A549 (cell line): ENCODE results near the gene MCRIP1. TPM values are rescaled to one million over a fixed set of nuclear protein-coding genes. Genes with fewer than 3 reads are reported as not detected.

ENCODE experiments used
- ATAC-seq, 2 experiments: fragments of 200-7000 bp in 1 of 2; fragments of >200 bp in 1 of 2; cut with Nextera tagmentation in 1 of 2; cut with Tn5 transposase in 1 of 2; 3 replicates each; pipeline versions ENCODE4 v1.8.0 to v1.9.1; 2018 to 2020; ENCODE audit warnings: mild to moderate bottlenecking in 1 of 2, moderate library complexity in 1 of 2
- CTCF ChIA-PET: fragments of 300-600 bp; sonication (Branson Sonifier 250); formaldehyde crosslinking; extraction: SDS; loops from one replicate; lab custom pipeline; 2021; ENCODE audit warnings: antibody characterized with exemption, inconsistent platforms; lab: Yijun Ruan, JAX
- POLR2A ChIA-PET: fragments of 350-600 bp; formaldehyde crosslinking; extraction: SDS; loops from one replicate; lab custom pipeline; 2021; ENCODE audit warnings: antibody characterized with exemption, inconsistent platforms; lab: Yijun Ruan, JAX
- DNase-seq, 2 experiments: peaks; one replicate each; pipeline versions ENCODE4 v3.0.0 to v3.0.0-alpha.2; 2011 to 2016; ENCODE audit warnings: low read depth in 1 of 2, low spot score in 1 of 2
- FAIRE-seq: peaks from 2 replicates; lab custom pipeline; 2011; peaks lifted over from hg19 to GRCh38; lab: Jason Lieb, UNC
- H3K27ac ChIP-seq, 2 experiments: fragments of >200 bp; sonication (Bioruptor Twin); formaldehyde crosslinking; 3 replicates each; pipeline ENCODE4 v1.5.1; 2016 to 2017
- H3K4me1 ChIP-seq: fragments of >200 bp; sonication (Bioruptor Twin); formaldehyde crosslinking; 3 replicates; pipeline ENCODE4 v1.6.1; 2016
- H3K4me2 ChIP-seq: fragments of >200 bp; sonication (Bioruptor Twin); formaldehyde crosslinking; 3 replicates; pipeline ENCODE4 v1.6.1; 2016
- H3K4me3 ChIP-seq: fragments of >200 bp; sonication (Bioruptor Twin); formaldehyde crosslinking; 3 replicates; pipeline ENCODE4 v1.5.1; 2016
- H3K9me3 ChIP-seq: fragments of >200 bp; sonication (Bioruptor Twin); formaldehyde crosslinking; 3 replicates; pipeline ENCODE4 v1.6.1; 2016
- BHLHE40 ChIP-seq: IDR thresholded peaks from 2 replicates; pipeline ENCODE4 v1.6.1; 2012; ENCODE audit warnings: low read depth, low read length, inconsistent platforms
- CBX2 ChIP-seq: fragments of 200-600 bp; sonication (generic); IDR thresholded peaks from 2 replicates; pipeline ENCODE4 v1.6.1; 2016; ENCODE audit warnings: low read depth, mild to moderate bottlenecking, borderline replicate concordance
- CBX8 ChIP-seq: fragments of 200-600 bp; sonication (generic); IDR thresholded peaks from 2 replicates; pipeline ENCODE4 v1.6.1; 2016
- CEBPB ChIP-seq, 2 experiments: fragments of >200 bp in 1 of 2; sonication (Bioruptor Twin) in 1 of 2; formaldehyde crosslinking in 1 of 2; IDR thresholded peaks; 2 replicates each; pipeline ENCODE4 v1.6.1; 2012 to 2016
- EP300 ChIP-seq, 2 experiments: fragments of >200 bp; sonication (Bioruptor Twin); formaldehyde crosslinking; IDR thresholded peaks; 2 replicates in 1 of 2; 3 replicates in 1 of 2; pipeline ENCODE4 v1.6.1; 2016 to 2017
- FOSL2 ChIP-seq, 2 experiments: fragments of 450-650 bp in 1 of 2; fragments of >200 bp in 1 of 2; sonication (Bioruptor Twin) in 1 of 2; formaldehyde crosslinking; IDR thresholded peaks; 2 replicates each; pipeline versions ENCODE4 v1.5.0 to v1.6.1; 2016 to 2020; ENCODE audit warnings: mild to moderate bottlenecking in 1 of 2, moderate library complexity in 1 of 2
- FOXS1 ChIP-seq: fragments of 250-450 bp; sonication (Bioruptor Pico); IDR thresholded peaks from 2 replicates; pipeline ENCODE4 v1.5.0; 2020; ENCODE audit warnings: mild to moderate bottlenecking, moderate library complexity
- GATA3 ChIP-seq: IDR thresholded peaks from 2 replicates; pipeline ENCODE4 v1.6.1; 2012; ENCODE audit warnings: borderline replicate concordance
- JUNB ChIP-seq: fragments of >200 bp; sonication (Bioruptor Twin); formaldehyde crosslinking; IDR thresholded peaks from 2 replicates; pipeline ENCODE4 v1.6.1; 2016
- KDM5A ChIP-seq: fragments of 200-600 bp; sonication (generic); IDR thresholded peaks from 2 replicates; pipeline ENCODE4 v1.6.1; 2016; ENCODE audit warnings: antibody characterized with exemption, mild to moderate bottlenecking
- NFE2L2 ChIP-seq: fragments of 150-350 bp; conservative IDR thresholded peaks from 2 replicates; pipeline ENCODE4 v1.6.1; 2014; ENCODE audit warnings: low read length
- POLR2AphosphoS2 ChIP-seq: conservative IDR thresholded peaks from 2 replicates; pipeline ENCODE4 v1.6.1; 2012; ENCODE audit warnings: low read length, improper control_type of control experiment, inconsistent platforms
- SMC3 ChIP-seq: fragments of >200 bp; sonication (Bioruptor Twin); formaldehyde crosslinking; IDR thresholded peaks from 3 replicates; pipeline ENCODE4 v1.6.1; 2018; ENCODE audit warnings: inconsistent platforms
- WGBS: methylation state at CpG from one replicate; pipeline ENCODE4 v1.1.6; 2017; ENCODE audit errors: missing lambda C conversion rate; 5-methylcytosine and 5-hydroxymethylcytosine counted together
- polyA plus RNA-seq, 4 experiments: library from polyadenylated mRNA; depleted of rRNA in 3 of 4; stranded (reverse); fragments of >200 nt; fragmentation: RNase III in 1 of 4; extraction: RNeasy Plus Mini Kit Qiagen cat#74134 plus additional on column Dnase treatment in 1 of 4; gene quantifications; 2 replicates in 3 of 4; 3 replicates in 1 of 4; pipeline ENCODE4 v1.2.3, GENCODE V29; 2011 to 2017
- TF ChIP-seq, protein P1 (sequence below): fragments of 250-450 bp; sonication (Bioruptor Pico); IDR thresholded peaks from 2 replicates; pipeline ENCODE4 v1.5.0; 2021; ENCODE audit warnings: mild to moderate bottlenecking, moderate library complexity, borderline replicate concordance
- TF ChIP-seq, protein P2 (sequence below): IDR thresholded peaks from 2 replicates; pipeline ENCODE4 v1.6.1; 2012
- TF ChIP-seq, protein P3 (sequence below): fragments of >200 bp; sonication (Bioruptor Twin); formaldehyde crosslinking; IDR thresholded peaks from 3 replicates; pipeline ENCODE4 v1.5.1; 2016
- TF ChIP-seq, protein P4 (sequence below): fragments of >200 bp; sonication (Bioruptor Twin); formaldehyde crosslinking; IDR thresholded peaks from 2 replicates; pipeline ENCODE4 v1.6.1; 2016
- TF ChIP-seq, protein P5 (sequence below): fragments of 200-600 bp; sonication (generic); IDR thresholded peaks from 2 replicates; pipeline ENCODE4 v1.6.1; 2016; ENCODE audit warnings: antibody characterized with exemption, mild to moderate bottlenecking, moderate library complexity
- TF ChIP-seq, protein P6 (sequence below): IDR thresholded peaks from 2 replicates; pipeline ENCODE4 v1.6.1; 2012
- TF ChIP-seq, protein P7 (sequence below): fragments of 250-450 bp; sonication (Bioruptor Pico); IDR thresholded peaks from 2 replicates; pipeline ENCODE4 v1.5.0; 2020; ENCODE audit warnings: low read depth, mild to moderate bottlenecking, moderate library complexity
- TF ChIP-seq, protein P8 (sequence below): fragments of >200 bp; sonication (Bioruptor Twin); formaldehyde crosslinking; IDR thresholded peaks from 3 replicates; pipeline ENCODE4 v1.6.1; 2016

MCRIP1 gene
- polyA plus RNA-seq, 2 of the 4 experiments (the other 2 are of a cell fraction), result 32.0 to 51.0 TPM

DNA sequence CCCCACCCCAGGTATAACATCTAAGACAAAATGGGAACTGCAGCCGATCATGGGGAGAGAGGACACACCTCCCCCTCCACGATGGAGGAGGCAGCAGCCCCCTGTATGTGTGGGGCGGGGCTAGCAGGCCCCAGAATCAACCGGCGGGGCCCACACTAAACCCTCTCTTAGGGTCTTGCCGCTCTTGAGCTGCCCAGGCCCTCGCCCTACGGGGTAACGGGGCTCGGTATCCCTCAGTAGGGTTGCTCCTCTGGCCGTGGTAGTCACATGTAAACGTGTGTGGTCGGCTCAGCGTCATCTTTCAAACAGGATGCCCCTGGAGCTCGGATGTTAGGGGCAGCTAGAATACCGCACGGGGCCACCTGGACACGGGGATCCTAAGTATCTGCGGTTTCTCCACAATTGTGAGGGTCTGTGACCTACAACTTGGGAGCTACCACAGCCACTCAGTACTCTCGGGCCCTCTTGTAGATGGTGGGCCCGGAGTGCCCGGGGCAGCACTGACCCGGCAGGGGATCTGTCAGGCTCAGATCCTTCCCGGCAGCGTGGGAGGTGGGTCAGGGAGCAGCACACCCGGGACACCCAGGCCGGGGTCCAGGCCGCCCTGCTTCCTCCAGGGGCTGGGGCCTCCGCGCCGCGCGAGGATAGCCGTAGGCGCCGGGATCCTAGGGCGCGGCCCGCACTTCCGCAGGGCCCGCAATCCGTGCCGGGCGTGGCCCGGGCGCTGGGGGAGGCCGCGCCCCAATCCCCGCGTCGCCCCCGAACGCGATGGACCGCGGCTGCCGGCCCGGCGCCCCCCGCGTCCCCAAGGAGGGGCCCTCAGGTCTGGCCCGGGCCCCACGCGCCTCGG is 37.3 kb upstream of the MCRIP1 start (continued):
- TF ChIP-seq, protein P1, sequence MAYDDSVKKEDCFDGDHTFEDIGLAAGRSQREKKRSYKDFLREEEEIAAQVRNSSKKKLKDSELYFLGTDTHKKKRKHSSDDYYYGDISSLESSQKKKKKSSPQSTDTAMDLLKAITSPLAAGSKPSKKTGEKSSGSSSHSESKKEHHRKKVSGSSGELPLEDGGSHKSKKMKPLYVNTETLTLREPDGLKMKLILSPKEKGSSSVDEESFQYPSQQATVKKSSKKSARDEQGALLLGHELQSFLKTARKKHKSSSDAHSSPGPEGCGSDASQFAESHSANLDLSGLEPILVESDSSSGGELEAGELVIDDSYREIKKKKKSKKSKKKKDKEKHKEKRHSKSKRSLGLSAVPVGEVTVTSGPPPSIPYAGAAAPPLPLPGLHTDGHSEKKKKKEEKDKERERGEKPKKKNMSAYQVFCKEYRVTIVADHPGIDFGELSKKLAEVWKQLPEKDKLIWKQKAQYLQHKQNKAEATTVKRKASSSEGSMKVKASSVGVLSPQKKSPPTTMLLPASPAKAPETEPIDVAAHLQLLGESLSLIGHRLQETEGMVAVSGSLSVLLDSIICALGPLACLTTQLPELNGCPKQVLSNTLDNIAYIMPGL (CRISPR knock-in tag), result no peak
- TF ChIP-seq POLR2AphosphoS2, result peak; percentile 84
- TF ChIP-seq, protein P2, sequence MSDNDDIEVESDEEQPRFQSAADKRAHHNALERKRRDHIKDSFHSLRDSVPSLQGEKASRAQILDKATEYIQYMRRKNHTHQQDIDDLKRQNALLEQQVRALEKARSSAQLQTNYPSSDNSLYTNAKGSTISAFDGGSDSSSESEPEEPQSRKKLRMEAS, result peak; percentile 68

DNA sequence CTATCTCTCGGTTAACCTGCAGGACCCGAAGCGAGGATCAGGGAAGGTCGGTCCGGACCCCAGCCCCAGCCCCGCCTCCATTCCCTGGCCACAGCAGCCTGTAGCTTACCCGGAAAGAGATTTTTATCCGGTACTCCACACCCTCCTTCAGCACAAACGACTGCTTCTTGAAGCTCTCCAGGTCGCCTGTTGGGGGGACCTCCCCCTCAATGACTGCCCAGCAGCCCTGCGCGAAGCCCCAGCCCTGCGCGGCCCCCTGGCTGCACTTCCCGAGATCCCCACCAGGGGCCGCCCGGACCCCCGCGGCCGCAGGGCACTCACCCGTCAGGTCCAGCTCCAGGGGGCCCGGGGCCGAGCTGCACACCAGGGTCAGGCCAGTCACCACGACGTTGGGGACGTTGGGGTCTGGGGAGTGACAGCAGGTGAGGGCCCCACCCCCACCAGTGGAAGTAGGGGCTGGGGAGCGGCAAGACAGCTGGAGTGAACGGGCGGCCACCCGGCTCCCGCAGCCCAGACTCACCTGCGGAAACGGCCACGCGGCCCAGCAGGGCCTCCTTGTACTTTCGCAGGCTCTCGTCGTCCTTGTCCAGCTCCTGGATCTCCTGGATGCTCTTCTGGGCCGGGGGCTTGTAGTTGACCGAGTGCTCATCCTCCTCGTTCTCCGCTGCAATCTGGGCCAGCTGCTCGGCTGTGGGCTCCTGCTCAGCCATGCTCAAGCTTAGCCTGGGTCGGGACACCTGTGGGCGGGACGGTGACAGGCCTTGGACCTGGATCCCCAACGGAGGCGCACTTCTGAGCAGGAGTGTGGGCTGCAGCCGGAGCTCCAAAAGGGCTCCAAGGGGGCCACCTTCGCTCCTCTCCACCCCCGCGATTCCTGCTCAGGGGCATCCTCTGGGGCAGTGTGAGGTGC is 36.4 kb upstream of the MCRIP1 start:
- ATAC-seq (peak in 1 of 2 experiments; percentile 23; a peak in 3 of 6 replicates), DNase-seq (peak; percentile 62 to 69), FAIRE-seq (no peak)
- Histone ChIP-seq H3K4me1 (peaks cover 46% of the 10 kb centered on the region), H3K4me3 (peak overlapping the region; percentile 99), H3K27ac (peak overlapping the region; percentile 97 to 100), H3K4me2 (peak overlapping the region; percentile 97), H3K9me3 (no peaks in the 10 kb centered on the region)
- ChIA-PET CTCF (interaction anchor here (0.6 to 8.6 kb wide), 46 partner anchors 8 to 270 kb away, joined by 3 to 126 read pairs (median 5); partner anchors contain the start of genes ALYREF, ANAPC11, CENPX and DCXR), POLR2A (interaction anchor here (0.6 to 1.9 kb wide), 6 partner anchors 9 to 310 kb away, joined by 3 to 7 read pairs (median 4); partner anchors contain the start of gene P4HB)
- 27% methylated on average over 39 of the region's 52 CpGs for WGBS
- TF ChIP-seq GATA3 (no peak; the same call in 1 of the 2 replicates), SMC3 (peak; percentile 64), CBX8 (no peak), FOXS1 (CRISPR knock-in tag) (no peak), KDM5A (no peak), EP300 (IDR thresholded peaks at IDR 0.05) (no peak), JUNB (no peak), CEBPB (IDR thresholded peaks at IDR 0.05) (no peak), NFE2L2 (no peak), BHLHE40 (no peak), CBX2 (no peak), FOSL2 (IDR thresholded peaks at IDR 0.05) (no peak), FOSL2 (CRISPR knock-in tag; IDR thresholded peaks at IDR 0.05) (no peak)
- TF ChIP-seq, protein P3, sequence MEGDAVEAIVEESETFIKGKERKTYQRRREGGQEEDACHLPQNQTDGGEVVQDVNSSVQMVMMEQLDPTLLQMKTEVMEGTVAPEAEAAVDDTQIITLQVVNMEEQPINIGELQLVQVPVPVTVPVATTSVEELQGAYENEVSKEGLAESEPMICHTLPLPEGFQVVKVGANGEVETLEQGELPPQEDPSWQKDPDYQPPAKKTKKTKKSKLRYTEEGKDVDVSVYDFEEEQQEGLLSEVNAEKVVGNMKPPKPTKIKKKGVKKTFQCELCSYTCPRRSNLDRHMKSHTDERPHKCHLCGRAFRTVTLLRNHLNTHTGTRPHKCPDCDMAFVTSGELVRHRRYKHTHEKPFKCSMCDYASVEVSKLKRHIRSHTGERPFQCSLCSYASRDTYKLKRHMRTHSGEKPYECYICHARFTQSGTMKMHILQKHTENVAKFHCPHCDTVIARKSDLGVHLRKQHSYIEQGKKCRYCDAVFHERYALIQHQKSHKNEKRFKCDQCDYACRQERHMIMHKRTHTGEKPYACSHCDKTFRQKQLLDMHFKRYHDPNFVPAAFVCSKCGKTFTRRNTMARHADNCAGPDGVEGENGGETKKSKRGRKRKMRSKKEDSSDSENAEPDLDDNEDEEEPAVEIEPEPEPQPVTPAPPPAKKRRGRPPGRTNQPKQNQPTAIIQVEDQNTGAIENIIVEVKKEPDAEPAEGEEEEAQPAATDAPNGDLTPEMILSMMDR, result peak; percentile 78
- TF ChIP-seq, protein P4, sequence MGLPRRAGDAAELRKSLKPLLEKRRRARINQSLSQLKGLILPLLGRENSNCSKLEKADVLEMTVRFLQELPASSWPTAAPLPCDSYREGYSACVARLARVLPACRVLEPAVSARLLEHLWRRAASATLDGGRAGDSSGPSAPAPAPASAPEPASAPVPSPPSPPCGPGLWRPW, result no peak
- TF ChIP-seq, protein P2, result peak; percentile 54; the same call in 1 of the 2 replicates
- TF ChIP-seq, protein P5, sequence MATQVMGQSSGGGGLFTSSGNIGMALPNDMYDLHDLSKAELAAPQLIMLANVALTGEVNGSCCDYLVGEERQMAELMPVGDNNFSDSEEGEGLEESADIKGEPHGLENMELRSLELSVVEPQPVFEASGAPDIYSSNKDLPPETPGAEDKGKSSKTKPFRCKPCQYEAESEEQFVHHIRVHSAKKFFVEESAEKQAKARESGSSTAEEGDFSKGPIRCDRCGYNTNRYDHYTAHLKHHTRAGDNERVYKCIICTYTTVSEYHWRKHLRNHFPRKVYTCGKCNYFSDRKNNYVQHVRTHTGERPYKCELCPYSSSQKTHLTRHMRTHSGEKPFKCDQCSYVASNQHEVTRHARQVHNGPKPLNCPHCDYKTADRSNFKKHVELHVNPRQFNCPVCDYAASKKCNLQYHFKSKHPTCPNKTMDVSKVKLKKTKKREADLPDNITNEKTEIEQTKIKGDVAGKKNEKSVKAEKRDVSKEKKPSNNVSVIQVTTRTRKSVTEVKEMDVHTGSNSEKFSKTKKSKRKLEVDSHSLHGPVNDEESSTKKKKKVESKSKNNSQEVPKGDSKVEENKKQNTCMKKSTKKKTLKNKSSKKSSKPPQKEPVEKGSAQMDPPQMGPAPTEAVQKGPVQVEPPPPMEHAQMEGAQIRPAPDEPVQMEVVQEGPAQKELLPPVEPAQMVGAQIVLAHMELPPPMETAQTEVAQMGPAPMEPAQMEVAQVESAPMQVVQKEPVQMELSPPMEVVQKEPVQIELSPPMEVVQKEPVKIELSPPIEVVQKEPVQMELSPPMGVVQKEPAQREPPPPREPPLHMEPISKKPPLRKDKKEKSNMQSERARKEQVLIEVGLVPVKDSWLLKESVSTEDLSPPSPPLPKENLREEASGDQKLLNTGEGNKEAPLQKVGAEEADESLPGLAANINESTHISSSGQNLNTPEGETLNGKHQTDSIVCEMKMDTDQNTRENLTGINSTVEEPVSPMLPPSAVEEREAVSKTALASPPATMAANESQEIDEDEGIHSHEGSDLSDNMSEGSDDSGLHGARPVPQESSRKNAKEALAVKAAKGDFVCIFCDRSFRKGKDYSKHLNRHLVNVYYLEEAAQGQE, result no peak
- TF ChIP-seq, protein P6, sequence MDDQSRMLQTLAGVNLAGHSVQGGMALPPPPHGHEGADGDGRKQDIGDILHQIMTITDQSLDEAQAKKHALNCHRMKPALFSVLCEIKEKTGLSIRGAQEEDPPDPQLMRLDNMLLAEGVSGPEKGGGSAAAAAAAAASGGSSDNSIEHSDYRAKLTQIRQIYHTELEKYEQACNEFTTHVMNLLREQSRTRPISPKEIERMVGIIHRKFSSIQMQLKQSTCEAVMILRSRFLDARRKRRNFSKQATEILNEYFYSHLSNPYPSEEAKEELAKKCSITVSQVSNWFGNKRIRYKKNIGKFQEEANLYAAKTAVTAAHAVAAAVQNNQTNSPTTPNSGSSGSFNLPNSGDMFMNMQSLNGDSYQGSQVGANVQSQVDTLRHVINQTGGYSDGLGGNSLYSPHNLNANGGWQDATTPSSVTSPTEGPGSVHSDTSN, result peak; percentile 34; the same call in 1 of the 2 replicates
- TF ChIP-seq, protein P7, sequence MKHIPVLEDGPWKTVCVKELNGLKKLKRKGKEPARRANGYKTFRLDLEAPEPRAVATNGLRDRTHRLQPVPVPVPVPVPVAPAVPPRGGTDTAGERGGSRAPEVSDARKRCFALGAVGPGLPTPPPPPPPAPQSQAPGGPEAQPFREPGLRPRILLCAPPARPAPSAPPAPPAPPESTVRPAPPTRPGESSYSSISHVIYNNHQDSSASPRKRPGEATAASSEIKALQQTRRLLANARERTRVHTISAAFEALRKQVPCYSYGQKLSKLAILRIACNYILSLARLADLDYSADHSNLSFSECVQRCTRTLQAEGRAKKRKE, result 0 out of 2 replicates have a peak, but pooled peaks have one; percentile 13
- TF ChIP-seq, protein P8, sequence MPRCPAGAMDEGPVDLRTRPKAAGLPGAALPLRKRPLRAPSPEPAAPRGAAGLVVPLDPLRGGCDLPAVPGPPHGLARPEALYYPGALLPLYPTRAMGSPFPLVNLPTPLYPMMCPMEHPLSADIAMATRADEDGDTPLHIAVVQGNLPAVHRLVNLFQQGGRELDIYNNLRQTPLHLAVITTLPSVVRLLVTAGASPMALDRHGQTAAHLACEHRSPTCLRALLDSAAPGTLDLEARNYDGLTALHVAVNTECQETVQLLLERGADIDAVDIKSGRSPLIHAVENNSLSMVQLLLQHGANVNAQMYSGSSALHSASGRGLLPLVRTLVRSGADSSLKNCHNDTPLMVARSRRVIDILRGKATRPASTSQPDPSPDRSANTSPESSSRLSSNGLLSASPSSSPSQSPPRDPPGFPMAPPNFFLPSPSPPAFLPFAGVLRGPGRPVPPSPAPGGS, result no peak; the same call in 2 of the 3 replicates
